DND-41 (cell line): ENCODE measurements around the gene CMSS1.

ENCODE experiments used
- ATAC-seq: fragments of 200-7000 bp; cut with Tn5 transposase; 3 replicates; pipeline ENCODE4 v1.9.1; 2021; ENCODE audit warnings: low read depth; ENCODE audit not compliant: insufficient read depth
- DNase-seq: peaks from one replicate; pipeline ENCODE4 v3.0.0-alpha.2; 2020
- H2AFZ ChIP-seq: 2 replicates; pipeline ENCODE4 v1.6.0; 2012; ENCODE audit warnings: low read depth, low read length
- H3K27ac ChIP-seq: 2 replicates; pipeline ENCODE4 v1.5.1; 2012; ENCODE audit warnings: low read length, inconsistent platforms
- H3K27me3 ChIP-seq: fragments of 200-600 bp; sonication (generic); 2 replicates; pipeline ENCODE4 v1.6.0; 2012; ENCODE audit warnings: low read length, mild to moderate bottlenecking, inconsistent platforms; ENCODE audit not compliant: insufficient read depth, poor library complexity
- H3K36me3 ChIP-seq: 2 replicates; pipeline ENCODE4 v1.5.1; 2012; ENCODE audit warnings: low read length, inconsistent platforms; ENCODE audit not compliant: insufficient read depth
- H3K4me1 ChIP-seq: 2 replicates; pipeline ENCODE4 v1.5.1; 2012; ENCODE audit warnings: mild to moderate bottlenecking, low read length; ENCODE audit not compliant: insufficient read depth
- H3K4me2 ChIP-seq: 2 replicates; pipeline ENCODE4 v1.6.0; 2012; ENCODE audit warnings: mild to moderate bottlenecking, moderate library complexity, low read length, inconsistent platforms; ENCODE audit not compliant: insufficient read depth
- H3K4me3 ChIP-seq, 2 experiments: fragments of 200-600 bp in 1 of 2; shearing (Covaris generic) in 1 of 2; 2 replicates each; pipeline ENCODE4 v1.5.1; 2012 to 2016; ENCODE audit warnings: inconsistent platforms in 2 of 2, low read length in 2 of 2, mild to moderate bottlenecking in 2 of 2, low read depth in 1 of 2, moderate library complexity in 1 of 2
- H3K79me2 ChIP-seq: 2 replicates; pipeline ENCODE4 v1.6.0; 2012; ENCODE audit warnings: low read length, inconsistent platforms; ENCODE audit not compliant: insufficient read depth
- H3K9ac ChIP-seq: 2 replicates; pipeline ENCODE4 v1.6.0; 2012; ENCODE audit warnings: low read depth, mild to moderate bottlenecking, inconsistent platforms, low read length, moderate library complexity
- H3K9me3 ChIP-seq: 2 replicates; pipeline ENCODE4 v1.5.1; 2012; ENCODE audit warnings: low read length, moderate library complexity, mild to moderate bottlenecking, inconsistent platforms; ENCODE audit not compliant: insufficient read depth, severe bottlenecking
- H4K20me1 ChIP-seq: 2 replicates; pipeline ENCODE4 v1.6.0; 2012; ENCODE audit warnings: low read length; ENCODE audit not compliant: insufficient read depth
- EZH2 ChIP-seq: IDR thresholded peaks from 3 replicates; pipeline ENCODE4 v1.6.1; 2012; ENCODE audit warnings: borderline replicate concordance, low read depth, mild to moderate bottlenecking, moderate library complexity, low read length, inconsistent platforms; ENCODE audit not compliant: severe bottlenecking
- TF ChIP-seq, protein P1 (sequence below): IDR thresholded peaks from 2 replicates; pipeline ENCODE4 v1.5.1; 2012; ENCODE audit warnings: borderline replicate concordance, low read length, moderate library complexity, mild to moderate bottlenecking; ENCODE audit not compliant: poor library complexity, severe bottlenecking; ENCODE audit errors: extremely low read depth

Gene CMSS1

DNA sequence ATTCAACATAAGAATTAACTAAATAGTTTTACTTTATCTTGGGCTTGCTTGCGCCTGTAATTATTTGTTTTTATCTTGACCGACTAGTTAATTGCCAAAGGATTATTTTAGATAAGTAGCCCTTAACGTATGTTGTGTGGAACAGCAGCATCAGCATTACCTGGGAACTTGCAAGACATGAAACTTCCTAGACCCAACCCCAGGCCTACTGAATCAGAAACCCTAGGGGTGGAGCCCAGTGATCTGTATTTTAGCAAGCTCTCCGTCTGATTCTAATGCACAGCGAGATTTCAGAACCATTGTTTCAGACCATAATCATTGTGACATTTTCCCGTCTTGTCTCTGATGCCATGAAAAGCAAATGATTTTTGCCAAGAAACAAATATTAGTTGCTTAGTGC is 265.5 kb downstream of the CMSS1 start:
- H3K4me3 ChIP-seq: no peak overlapping the region
- H3K27ac ChIP-seq: no peak overlapping the region
- no peaks in the 10 kb centered on the region for H3K9me3 ChIP-seq
- H3K9ac ChIP-seq: no peak overlapping the region
- TF ChIP-seq, protein P1, sequence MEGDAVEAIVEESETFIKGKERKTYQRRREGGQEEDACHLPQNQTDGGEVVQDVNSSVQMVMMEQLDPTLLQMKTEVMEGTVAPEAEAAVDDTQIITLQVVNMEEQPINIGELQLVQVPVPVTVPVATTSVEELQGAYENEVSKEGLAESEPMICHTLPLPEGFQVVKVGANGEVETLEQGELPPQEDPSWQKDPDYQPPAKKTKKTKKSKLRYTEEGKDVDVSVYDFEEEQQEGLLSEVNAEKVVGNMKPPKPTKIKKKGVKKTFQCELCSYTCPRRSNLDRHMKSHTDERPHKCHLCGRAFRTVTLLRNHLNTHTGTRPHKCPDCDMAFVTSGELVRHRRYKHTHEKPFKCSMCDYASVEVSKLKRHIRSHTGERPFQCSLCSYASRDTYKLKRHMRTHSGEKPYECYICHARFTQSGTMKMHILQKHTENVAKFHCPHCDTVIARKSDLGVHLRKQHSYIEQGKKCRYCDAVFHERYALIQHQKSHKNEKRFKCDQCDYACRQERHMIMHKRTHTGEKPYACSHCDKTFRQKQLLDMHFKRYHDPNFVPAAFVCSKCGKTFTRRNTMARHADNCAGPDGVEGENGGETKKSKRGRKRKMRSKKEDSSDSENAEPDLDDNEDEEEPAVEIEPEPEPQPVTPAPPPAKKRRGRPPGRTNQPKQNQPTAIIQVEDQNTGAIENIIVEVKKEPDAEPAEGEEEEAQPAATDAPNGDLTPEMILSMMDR: no peak
- no peak for TF ChIP-seq EZH2
- H3K79me2 ChIP-seq: no peaks in the 10 kb centered on the region
- no peaks in the 10 kb centered on the region for H3K36me3 ChIP-seq
- H4K20me1 ChIP-seq: no peaks in the 10 kb centered on the region
- ATAC-seq: no peak
- DNase-seq: no peak
- no peak overlapping the region for H2AFZ ChIP-seq
- no peak overlapping the region for H3K4me2 ChIP-seq
- H3K4me1 ChIP-seq: no peaks in the 10 kb centered on the region
- H3K27me3 ChIP-seq: no peaks in the 10 kb centered on the region

DNA sequence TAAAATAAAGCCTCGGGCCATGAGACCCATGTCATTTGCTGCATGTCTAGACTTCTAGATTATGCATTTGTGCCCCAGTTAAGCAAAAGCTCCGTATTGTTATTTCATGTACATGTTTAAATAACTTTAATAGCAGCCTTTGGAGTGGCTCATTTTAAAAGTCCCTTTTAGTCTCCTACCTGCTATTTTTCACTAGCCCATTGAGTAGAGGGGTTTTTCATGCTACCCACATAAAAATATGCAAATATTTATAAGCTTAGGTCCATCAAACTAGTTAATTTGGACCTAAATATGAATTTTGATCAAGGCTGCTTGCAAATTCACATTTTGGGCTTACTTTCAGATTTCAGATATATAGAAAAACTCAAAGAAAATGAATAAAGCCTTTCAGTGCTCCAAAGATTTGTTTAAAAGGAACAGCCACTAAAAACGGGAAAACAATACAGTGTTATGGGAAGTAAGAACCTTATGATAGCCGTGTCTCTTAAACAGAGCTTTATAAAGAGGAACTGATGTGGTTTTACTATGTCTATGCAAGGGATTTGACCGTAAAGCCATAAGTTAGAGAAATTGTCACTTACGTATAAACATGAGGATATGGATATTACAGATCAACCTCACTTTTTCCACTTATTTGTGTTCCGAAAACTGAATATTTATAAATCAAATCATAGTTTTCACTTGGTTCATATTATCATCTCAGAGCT is 266.6 kb downstream of the CMSS1 start:
- ATAC-seq (no peak), DNase-seq (no peak)
- no peak overlapping the region for H3K9ac ChIP-seq
- H4K20me1 ChIP-seq: no peaks in the 10 kb centered on the region
- no peaks in the 10 kb centered on the region for H3K79me2 ChIP-seq
- no peaks in the 10 kb centered on the region for H3K27me3 ChIP-seq
- H3K36me3 ChIP-seq: no peaks in the 10 kb centered on the region
- TF ChIP-seq EZH2: no peak
- TF ChIP-seq, protein P1: no peak
- no peak overlapping the region for H2AFZ ChIP-seq
- H3K27ac ChIP-seq: no peak overlapping the region
- no peaks in the 10 kb centered on the region for H3K4me1 ChIP-seq
- H3K4me3 ChIP-seq: no peak overlapping the region
- H3K4me2 ChIP-seq: no peak overlapping the region
- no peaks in the 10 kb centered on the region for H3K9me3 ChIP-seq

DNA sequence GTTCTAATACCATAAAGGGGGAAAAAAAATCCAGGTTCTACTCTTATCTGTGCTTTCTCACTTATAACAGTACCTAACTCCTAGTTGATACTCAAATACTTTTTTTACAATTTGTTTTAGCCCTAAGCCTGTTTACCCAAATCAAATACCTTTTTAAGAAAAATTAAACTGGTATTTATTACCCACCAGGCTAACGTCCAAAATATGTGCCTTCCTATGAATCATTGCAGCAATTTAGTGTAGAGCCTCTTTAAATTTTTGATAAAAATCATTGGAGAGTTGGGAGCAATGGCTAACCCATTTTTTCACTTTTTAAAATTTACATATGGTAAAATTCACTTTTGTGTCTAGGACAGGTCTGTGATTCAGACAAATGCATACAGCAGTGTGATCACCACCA is 268.7 kb downstream of the CMSS1 start:
- Histone ChIP-seq H3K4me2 (no peak overlapping the region), H4K20me1 (no peaks in the 10 kb centered on the region), H3K79me2 (no peaks in the 10 kb centered on the region), H3K9me3 (no peaks in the 10 kb centered on the region), H3K27ac (no peak overlapping the region), H3K4me1 (no peaks in the 10 kb centered on the region), H3K36me3 (no peaks in the 10 kb centered on the region), H3K27me3 (no peaks in the 10 kb centered on the region), H3K9ac (no peak overlapping the region), H2AFZ (no peak overlapping the region), H3K4me3 (no peak overlapping the region)
- no peak for DNase-seq
- no peak for ATAC-seq
- TF ChIP-seq, protein P1: no peak
- TF ChIP-seq EZH2: no peak
